Neural progenitor cell (in vitro differentiated cells): ENCODE measurements around the gene KATNIP. TPM values are rescaled to one million over a fixed set of nuclear protein-coding genes. Genes with fewer than 3 reads are reported as not detected.

Experiments
- DNase-seq: peaks from one replicate; pipeline ENCODE4 v3.0.0-alpha.2; 2016; ENCODE audit warnings: low spot score
- H2AFZ ChIP-seq: fragments of 200-600 bp; sonication (generic); replicated peaks from 2 replicates; pipeline ENCODE4 v1.6.1; 2016; ENCODE audit warnings: antibody characterized with exemption
- H3F3A ChIP-seq: fragments of 200-600 bp; sonication (generic); 2 replicates; pipeline ENCODE4 v1.6.1; 2016; ENCODE audit warnings: antibody characterized with exemption, low read depth
- H3K27ac ChIP-seq: fragments of 200-600 bp; sonication (generic); 2 replicates; pipeline ENCODE4 v1.5.1; 2016; ENCODE audit warnings: mild to moderate bottlenecking
- H3K27me3 ChIP-seq: fragments of 200-600 bp; sonication (generic); 2 replicates; pipeline ENCODE4 v1.6.1; 2016; ENCODE audit warnings: mild to moderate bottlenecking, moderate library complexity
- H3K36me3 ChIP-seq: fragments of 200-600 bp; sonication (generic); 2 replicates; pipeline ENCODE4 v1.5.1; 2016
- H3K4me1 ChIP-seq: fragments of 200-600 bp; sonication (generic); 2 replicates; pipeline ENCODE4 v1.6.1; 2016; ENCODE audit warnings: mixed run types
- H3K4me2 ChIP-seq: fragments of 200-600 bp; sonication (generic); 2 replicates; pipeline ENCODE4 v1.6.1; 2016
- H3K4me3 ChIP-seq: fragments of 200-600 bp; sonication (generic); 2 replicates; pipeline ENCODE4 v1.5.1; 2016
- H3K79me2 ChIP-seq: fragments of 200-600 bp; sonication (generic); 2 replicates; pipeline ENCODE4 v1.6.1; 2016; ENCODE audit warnings: low read depth
- H3K9ac ChIP-seq: fragments of 200-600 bp; sonication (generic); 2 replicates; pipeline ENCODE4 v1.6.1; 2016
- H3K9me3 ChIP-seq: fragments of 200-600 bp; sonication (generic); 2 replicates; pipeline ENCODE4 v1.5.1; 2016; ENCODE audit warnings: low read depth
- H4K20me1 ChIP-seq: fragments of 200-600 bp; sonication (generic); 2 replicates; pipeline ENCODE4 v1.6.1; 2016; ENCODE audit warnings: low read depth
- H3K27ac Mint-ChIP-seq: 3 replicates; pipeline ENCODE4 v1.8.0; 2021; ENCODE audit warnings: mixed read lengths
- H3K27me3 Mint-ChIP-seq: 2 replicates; pipeline ENCODE4 v1.8.0; 2022; ENCODE audit warnings: low read depth, mild to moderate bottlenecking, inconsistent platforms, moderate library complexity, mixed read lengths; ENCODE audit not compliant: insufficient read depth
- H3K36me3 Mint-ChIP-seq: 3 replicates; pipeline ENCODE4 v1.8.0; 2021; ENCODE audit warnings: mixed read lengths
- H3K4me1 Mint-ChIP-seq: 3 replicates; pipeline ENCODE4 v1.8.0; 2021; ENCODE audit warnings: mixed read lengths
- H3K4me3 Mint-ChIP-seq: 3 replicates; pipeline ENCODE4 v1.8.0; 2021; ENCODE audit warnings: mild to moderate bottlenecking, moderate library complexity, mixed read lengths
- H3K9me3 Mint-ChIP-seq: 3 replicates; pipeline ENCODE4 v1.8.0; 2020; ENCODE audit warnings: mixed read lengths
- EZH2 ChIP-seq: fragments of 200-600 bp; sonication (generic); IDR thresholded peaks from 2 replicates; pipeline ENCODE4 v1.6.1; 2017; ENCODE audit warnings: antibody characterized with exemption, mild to moderate bottlenecking, moderate library complexity
- EZH2phosphoT487 ChIP-seq: fragments of 200-600 bp; sonication (generic); IDR thresholded peaks from 2 replicates; pipeline ENCODE4 v1.6.1; 2017; ENCODE audit warnings: antibody characterized with exemption
- total RNA-seq: library from RNA; depleted of rRNA; stranded (reverse); fragments of >200 nt; gene quantifications from 2 replicates; pipeline ENCODE4 v1.2.3, GENCODE V29; 2015; ENCODE audit warnings: low replicate concordance
- TF ChIP-seq, protein P1 (sequence below): fragments of 200-600 bp; sonication (generic); IDR thresholded peaks from 2 replicates; pipeline ENCODE4 v1.5.1; 2017; ENCODE audit warnings: antibody characterized with exemption, mild to moderate bottlenecking

KATNIP gene
- total RNA-seq, 1 donor from 2014 or later, result 10.0 TPM

DNA sequence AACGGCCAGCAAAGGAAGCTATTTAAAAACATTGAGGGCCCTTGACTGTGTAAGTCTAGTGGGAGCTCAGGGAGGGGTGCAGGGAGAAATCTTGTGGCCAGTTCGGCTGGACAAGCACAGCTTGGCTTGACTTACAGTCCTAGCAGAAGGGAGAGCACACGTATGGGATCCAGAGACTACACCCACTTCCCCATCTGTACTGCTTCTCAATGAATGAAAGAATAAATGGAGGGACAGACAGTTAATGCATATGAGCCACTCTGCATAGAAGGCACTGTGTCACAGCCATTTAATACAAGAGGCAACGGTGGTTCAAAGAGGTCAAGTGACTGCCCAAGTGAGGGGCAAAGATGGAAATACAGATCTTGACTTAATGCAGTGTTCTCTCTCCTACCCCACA lies 15.7 kb upstream of the KATNIP start:
- TF ChIP-seq EZH2phosphoT487, result no peak
- TF ChIP-seq, protein P1, sequence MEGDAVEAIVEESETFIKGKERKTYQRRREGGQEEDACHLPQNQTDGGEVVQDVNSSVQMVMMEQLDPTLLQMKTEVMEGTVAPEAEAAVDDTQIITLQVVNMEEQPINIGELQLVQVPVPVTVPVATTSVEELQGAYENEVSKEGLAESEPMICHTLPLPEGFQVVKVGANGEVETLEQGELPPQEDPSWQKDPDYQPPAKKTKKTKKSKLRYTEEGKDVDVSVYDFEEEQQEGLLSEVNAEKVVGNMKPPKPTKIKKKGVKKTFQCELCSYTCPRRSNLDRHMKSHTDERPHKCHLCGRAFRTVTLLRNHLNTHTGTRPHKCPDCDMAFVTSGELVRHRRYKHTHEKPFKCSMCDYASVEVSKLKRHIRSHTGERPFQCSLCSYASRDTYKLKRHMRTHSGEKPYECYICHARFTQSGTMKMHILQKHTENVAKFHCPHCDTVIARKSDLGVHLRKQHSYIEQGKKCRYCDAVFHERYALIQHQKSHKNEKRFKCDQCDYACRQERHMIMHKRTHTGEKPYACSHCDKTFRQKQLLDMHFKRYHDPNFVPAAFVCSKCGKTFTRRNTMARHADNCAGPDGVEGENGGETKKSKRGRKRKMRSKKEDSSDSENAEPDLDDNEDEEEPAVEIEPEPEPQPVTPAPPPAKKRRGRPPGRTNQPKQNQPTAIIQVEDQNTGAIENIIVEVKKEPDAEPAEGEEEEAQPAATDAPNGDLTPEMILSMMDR, result no peak
- TF ChIP-seq EZH2, result no peak
- H3K79me2 ChIP-seq, result no peaks in the 10 kb centered on the region
- no peak overlapping the region for H3K4me3 Mint-ChIP-seq
- no peak overlapping the region for H3K4me2 ChIP-seq
- peaks cover 2% of the 10 kb centered on the region for H3K27me3 Mint-ChIP-seq
- no peak overlapping the region for H3K4me3 ChIP-seq
- no peaks in the 10 kb centered on the region for H3K9me3 Mint-ChIP-seq
- H3K27ac Mint-ChIP-seq, result no peak overlapping the region
- no peaks in the 10 kb centered on the region for H3K27me3 ChIP-seq
- no peak overlapping the region for H3K27ac ChIP-seq
- H3F3A ChIP-seq, result no peaks in the 10 kb centered on the region
- peaks cover 5% of the 10 kb centered on the region for H3K36me3 ChIP-seq
- peaks cover 7% of the 10 kb centered on the region for H4K20me1 ChIP-seq
- DNase-seq, result no peak
- H3K4me1 Mint-ChIP-seq, result no peaks in the 10 kb centered on the region
- H3K9ac ChIP-seq, result no peak overlapping the region
- H3K36me3 Mint-ChIP-seq, result peaks cover 46% of the 10 kb centered on the region
- H2AFZ ChIP-seq, result no peak overlapping the region
- H3K4me1 ChIP-seq, result no peaks in the 10 kb centered on the region
- H3K9me3 ChIP-seq, result no peaks in the 10 kb centered on the region

DNA sequence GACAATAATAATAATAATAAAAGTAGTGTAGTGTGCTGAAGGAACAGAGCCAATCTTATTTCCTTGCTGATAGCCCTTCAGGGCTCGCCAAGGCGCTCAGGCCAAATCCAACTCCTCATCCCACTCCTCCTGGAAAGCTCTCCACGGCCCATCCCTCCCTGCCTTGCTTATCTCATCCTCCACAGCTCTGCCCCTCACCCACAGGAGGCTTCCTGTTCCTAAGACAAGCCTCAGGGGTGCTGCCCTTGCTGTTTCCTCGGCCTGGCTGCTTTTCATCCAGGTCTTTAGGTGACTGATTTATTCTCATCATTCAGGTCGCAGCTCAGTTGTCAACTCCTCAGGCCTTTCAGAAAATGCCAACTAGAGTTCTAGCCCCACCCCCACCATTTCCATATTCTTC lies 11.4 kb upstream of the KATNIP start:
- no peak overlapping the region for H3K27ac ChIP-seq
- no peak for TF ChIP-seq EZH2phosphoT487
- no peak for TF ChIP-seq EZH2
- TF ChIP-seq, protein P1, result no peak
- no peaks in the 10 kb centered on the region for H3K27me3 ChIP-seq
- Mint-ChIP-seq H3K27me3 (no peaks in the 10 kb centered on the region), H3K9me3 (no peaks in the 10 kb centered on the region), H3K27ac (no peak overlapping the region), H3K4me3 (no peak overlapping the region), H3K36me3 (peaks cover 47% of the 10 kb centered on the region), H3K4me1 (no peaks in the 10 kb centered on the region)
- H3K9me3 ChIP-seq, result no peaks in the 10 kb centered on the region
- no peak overlapping the region for H3K4me3 ChIP-seq
- no peaks in the 10 kb centered on the region for H3F3A ChIP-seq
- peaks cover 5% of the 10 kb centered on the region for H3K36me3 ChIP-seq
- H3K4me2 ChIP-seq, result no peak overlapping the region
- H4K20me1 ChIP-seq, result peaks cover 12% of the 10 kb centered on the region
- DNase-seq, result no peak
- no peak overlapping the region for H2AFZ ChIP-seq
- H3K79me2 ChIP-seq, result no peaks in the 10 kb centered on the region
- H3K9ac ChIP-seq, result no peak overlapping the region
- no peaks in the 10 kb centered on the region for H3K4me1 ChIP-seq

DNA sequence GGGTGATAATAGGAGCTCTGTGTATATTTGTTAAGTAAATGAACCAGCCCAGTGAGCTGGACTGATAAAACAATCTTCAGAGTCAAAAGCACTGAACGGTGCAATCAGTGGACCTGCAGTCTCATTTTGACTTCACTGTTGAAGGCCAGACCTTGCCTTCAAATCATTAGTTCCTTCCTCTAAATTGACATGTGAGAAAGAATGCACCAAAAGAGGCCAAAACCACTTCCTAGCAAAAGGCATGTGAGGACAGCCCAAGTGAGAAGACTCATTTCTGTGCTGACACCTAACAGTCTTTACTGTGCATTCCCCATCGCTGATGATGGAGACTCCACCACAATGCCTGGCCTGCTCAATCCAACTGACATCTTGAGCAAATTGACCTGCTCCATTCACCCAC lies 10.8 kb upstream of the KATNIP start:
- TF ChIP-seq EZH2phosphoT487 (no peak), EZH2 (no peak)
- TF ChIP-seq, protein P1, result no peak
- Mint-ChIP-seq H3K4me3 (no peak overlapping the region), H3K27me3 (no peaks in the 10 kb centered on the region), H3K9me3 (no peaks in the 10 kb centered on the region), H3K36me3 (peaks cover 49% of the 10 kb centered on the region), H3K27ac (no peak overlapping the region), H3K4me1 (no peaks in the 10 kb centered on the region)
- Histone ChIP-seq H3K27ac (no peak overlapping the region), H3K79me2 (no peaks in the 10 kb centered on the region), H3F3A (no peaks in the 10 kb centered on the region), H3K4me2 (no peak overlapping the region), H4K20me1 (peaks cover 13% of the 10 kb centered on the region), H2AFZ (no peak overlapping the region), H3K9ac (no peak overlapping the region), H3K4me1 (no peaks in the 10 kb centered on the region), H3K36me3 (peaks cover 5% of the 10 kb centered on the region), H3K27me3 (no peaks in the 10 kb centered on the region), H3K4me3 (no peak overlapping the region), H3K9me3 (no peaks in the 10 kb centered on the region)
- DNase-seq, result no peak
